ENCODE results near the gene SYNGR1.

SYNGR1 gene

DNA sequence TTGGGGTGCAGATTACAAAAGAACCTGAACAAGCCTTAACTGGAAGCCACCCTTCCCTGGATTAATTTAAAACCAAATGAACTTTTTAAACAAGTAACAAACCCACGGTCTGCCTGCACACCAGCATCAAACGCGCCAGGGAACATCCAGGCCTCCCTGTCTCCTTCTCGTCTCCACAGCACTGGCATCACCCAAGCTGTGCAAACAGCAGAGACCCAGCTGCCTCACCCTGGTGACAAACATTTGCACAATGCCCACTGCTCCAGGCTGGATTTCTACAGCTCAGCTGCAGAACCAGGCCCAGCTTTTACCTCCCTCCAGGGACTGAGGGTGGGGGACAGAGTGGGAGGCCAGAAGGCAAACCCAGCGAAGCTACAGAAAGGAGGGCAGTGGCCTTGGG, 37.4 kb upstream of the SYNGR1 start:
- Histone ChIP-seq H3K9ac (no peak overlapping the region), H3K4me1 (ENCODE audit: low read depth, poor library complexity, severe bottlenecking) (peaks cover 35% of the 10 kb centered on the region), H3K27ac (no peak overlapping the region; the same call in 1 of the 2 replicates), H3K79me2 (ENCODE audit: insufficient read depth, low read depth) (peaks cover 28% of the 10 kb centered on the region), H4K20me1 (ENCODE audit: insufficient read depth) (peaks cover 52% of the 10 kb centered on the region), H3K27me3 (ENCODE audit: insufficient read depth, low read depth) (no peaks in the 10 kb centered on the region), H2AFZ (ENCODE audit: low read depth) (no peak overlapping the region), H3K36me3 (ENCODE audit: insufficient read depth) (peaks cover 33% of the 10 kb centered on the region; the same call in 1 of the 2 replicates), H3K4me3 (IDR thresholded peaks at IDR 0.05; ENCODE audit: insufficient read depth, low read depth, low read length) (no peak overlapping the region), H3K4me2 (no peak overlapping the region)
- TF ChIP-seq, protein P1, sequence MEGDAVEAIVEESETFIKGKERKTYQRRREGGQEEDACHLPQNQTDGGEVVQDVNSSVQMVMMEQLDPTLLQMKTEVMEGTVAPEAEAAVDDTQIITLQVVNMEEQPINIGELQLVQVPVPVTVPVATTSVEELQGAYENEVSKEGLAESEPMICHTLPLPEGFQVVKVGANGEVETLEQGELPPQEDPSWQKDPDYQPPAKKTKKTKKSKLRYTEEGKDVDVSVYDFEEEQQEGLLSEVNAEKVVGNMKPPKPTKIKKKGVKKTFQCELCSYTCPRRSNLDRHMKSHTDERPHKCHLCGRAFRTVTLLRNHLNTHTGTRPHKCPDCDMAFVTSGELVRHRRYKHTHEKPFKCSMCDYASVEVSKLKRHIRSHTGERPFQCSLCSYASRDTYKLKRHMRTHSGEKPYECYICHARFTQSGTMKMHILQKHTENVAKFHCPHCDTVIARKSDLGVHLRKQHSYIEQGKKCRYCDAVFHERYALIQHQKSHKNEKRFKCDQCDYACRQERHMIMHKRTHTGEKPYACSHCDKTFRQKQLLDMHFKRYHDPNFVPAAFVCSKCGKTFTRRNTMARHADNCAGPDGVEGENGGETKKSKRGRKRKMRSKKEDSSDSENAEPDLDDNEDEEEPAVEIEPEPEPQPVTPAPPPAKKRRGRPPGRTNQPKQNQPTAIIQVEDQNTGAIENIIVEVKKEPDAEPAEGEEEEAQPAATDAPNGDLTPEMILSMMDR (conservative IDR thresholded peaks at IDR 0.05; ENCODE audit: low read depth, low read length) = no peak

- Histone ChIP-seq H3K27ac (no peak overlapping the region), H3K27me3 (ENCODE audit: insufficient read depth, low read depth) (no peaks in the 10 kb centered on the region), H3K79me2 (ENCODE audit: insufficient read depth, low read depth) (peaks cover 38% of the 10 kb centered on the region), H2AFZ (ENCODE audit: low read depth) (no peak overlapping the region), H3K36me3 (ENCODE audit: insufficient read depth) (peaks cover 43% of the 10 kb centered on the region; the same call in 1 of the 2 replicates), H3K4me2 (no peak overlapping the region), H3K9ac (no peak overlapping the region), H3K4me1 (ENCODE audit: low read depth, poor library complexity, severe bottlenecking) (peaks cover 40% of the 10 kb centered on the region), H4K20me1 (ENCODE audit: insufficient read depth) (peaks cover 62% of the 10 kb centered on the region), H3K4me3 (IDR thresholded peaks at IDR 0.05; ENCODE audit: insufficient read depth, low read depth, low read length) (no peak overlapping the region)
- TF ChIP-seq, protein P1 (conservative IDR thresholded peaks at IDR 0.05; ENCODE audit: low read depth, low read length) = no peak
Observed at GRCh38 chr22:39313258-39314001, 36.4 kb upstream of the SYNGR1 start.

- H3K27ac ChIP-seq = no peak overlapping the region
- H3K4me3 ChIP-seq (IDR thresholded peaks at IDR 0.05; ENCODE audit: insufficient read depth, low read depth, low read length) = no peak overlapping the region
- peaks cover 40% of the 10 kb centered on the region for H3K4me1 ChIP-seq (ENCODE audit: low read depth, poor library complexity, severe bottlenecking)
- H2AFZ ChIP-seq (ENCODE audit: low read depth) = no peak overlapping the region
- peaks cover 43% of the 10 kb centered on the region; the same call in 1 of the 2 replicates for H3K36me3 ChIP-seq (ENCODE audit: insufficient read depth)
- peaks cover 62% of the 10 kb centered on the region for H4K20me1 ChIP-seq (ENCODE audit: insufficient read depth)
- no peak overlapping the region; the same call in 1 of the 2 replicates for H3K4me2 ChIP-seq
- no peak overlapping the region for H3K9ac ChIP-seq
- peaks cover 48% of the 10 kb centered on the region for H3K79me2 ChIP-seq (ENCODE audit: insufficient read depth, low read depth)
- TF ChIP-seq, protein P1 (conservative IDR thresholded peaks at IDR 0.05; ENCODE audit: low read depth, low read length) = no peak; the same call in 1 of the 2 replicates
- no peaks in the 10 kb centered on the region for H3K27me3 ChIP-seq (ENCODE audit: insufficient read depth, low read depth)
Observed at GRCh38 chr22:39314251-39314971, 35.4 kb upstream of the SYNGR1 start.

DNA sequence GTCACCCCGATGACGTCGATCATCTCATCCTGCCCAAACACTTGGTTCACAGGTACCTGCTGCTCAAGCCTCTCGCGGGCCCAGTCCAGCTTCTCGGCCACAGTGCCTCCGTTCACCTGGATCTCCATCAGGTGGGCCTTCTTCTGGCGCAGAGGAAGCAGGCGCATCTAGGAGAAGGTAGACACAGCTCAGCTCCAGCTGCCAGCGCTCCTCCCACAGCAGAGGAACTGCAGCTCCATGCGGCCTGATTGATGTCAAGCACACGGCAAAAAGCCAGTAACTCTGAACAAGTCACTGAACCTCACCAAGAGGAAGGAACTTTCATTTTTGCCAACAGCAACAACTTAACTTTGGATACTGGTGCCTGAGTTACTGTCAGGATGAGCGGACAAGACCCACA, 34.4 kb upstream of the SYNGR1 start:
- TF ChIP-seq, protein P1 (conservative IDR thresholded peaks at IDR 0.05; ENCODE audit: low read depth, low read length) = no peak
- peak overlapping the region; percentile 76; the same call in 1 of the 2 replicates for H3K4me2 ChIP-seq
- H3K4me1 ChIP-seq (ENCODE audit: low read depth, poor library complexity, severe bottlenecking) = peaks cover 40% of the 10 kb centered on the region
- H2AFZ ChIP-seq (ENCODE audit: low read depth) = no peak overlapping the region
- H3K4me3 ChIP-seq (IDR thresholded peaks at IDR 0.05; ENCODE audit: insufficient read depth, low read depth, low read length) = no peak overlapping the region
- no peaks in the 10 kb centered on the region for H3K27me3 ChIP-seq (ENCODE audit: insufficient read depth, low read depth)
- no peak overlapping the region for H3K9ac ChIP-seq
- peak overlapping the region; percentile 93; the same call in 1 of the 2 replicates for H3K27ac ChIP-seq
- peaks cover 43% of the 10 kb centered on the region; the same call in 1 of the 2 replicates for H3K36me3 ChIP-seq (ENCODE audit: insufficient read depth)
- peaks cover 48% of the 10 kb centered on the region for H3K79me2 ChIP-seq (ENCODE audit: insufficient read depth, low read depth)
- peaks cover 62% of the 10 kb centered on the region for H4K20me1 ChIP-seq (ENCODE audit: insufficient read depth)

All from KMS-11 (cell line).